GM21619 (cell line): ENCODE results near the gene CCDC14.

Experiments
- ATAC-seq: cut with Tn5 transposase; IDR thresholded peaks from one replicate; pipeline ENCODE4 v1.9.1; 2021; ENCODE audit not compliant: unreplicated experiment

The CCDC14 gene

GRCh38 chr3:123864706-123865105 lies 96.3 kb downstream of the CCDC14 start:
- no peak for ATAC-seq
